ENCODE data around the gene ZCCHC17. TPM values are rescaled to one million over a fixed set of nuclear protein-coding genes. Genes with fewer than 3 reads are reported as not detected.
"Not testable (repeated sequence)": the region's sequence is repeated elsewhere in the genome, so short reads cannot be mapped to it uniquely, and the experiment has no call there.

Gene ZCCHC17
- total RNA-seq, 1 donor from 2014 or later: 50.1 TPM

DNA sequence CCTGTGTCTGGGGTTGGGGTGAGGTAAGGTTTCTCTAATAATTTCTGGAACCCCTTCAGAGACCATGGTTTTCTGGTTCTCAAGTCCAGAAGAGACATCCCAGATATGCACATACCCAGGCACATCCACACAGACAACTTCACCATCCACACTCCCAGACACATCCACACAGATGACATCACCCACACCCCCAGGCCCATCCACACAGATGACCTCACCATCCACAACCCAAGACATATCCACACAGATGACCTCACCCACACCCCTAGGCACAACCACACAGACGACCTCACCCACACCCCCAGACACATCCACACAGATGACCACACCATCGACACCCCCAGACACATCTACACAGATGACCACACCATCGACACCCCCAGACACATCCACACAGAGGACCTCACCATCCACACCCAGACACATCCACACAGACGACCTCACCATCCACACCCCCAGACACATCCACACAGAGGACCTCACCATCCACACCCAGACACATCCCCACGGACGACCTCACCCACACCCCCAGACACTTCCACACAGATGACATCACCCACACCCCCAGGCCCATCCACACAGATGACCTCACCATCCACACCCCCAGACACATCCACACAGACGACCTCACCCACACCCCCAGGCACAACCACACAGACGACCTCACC, 89.9 kb downstream of the ZCCHC17 start:
- not testable (repeated sequence) for DNase-seq (ENCODE audit: low spot score in 2 of 2); FAIRE-seq

DNA sequence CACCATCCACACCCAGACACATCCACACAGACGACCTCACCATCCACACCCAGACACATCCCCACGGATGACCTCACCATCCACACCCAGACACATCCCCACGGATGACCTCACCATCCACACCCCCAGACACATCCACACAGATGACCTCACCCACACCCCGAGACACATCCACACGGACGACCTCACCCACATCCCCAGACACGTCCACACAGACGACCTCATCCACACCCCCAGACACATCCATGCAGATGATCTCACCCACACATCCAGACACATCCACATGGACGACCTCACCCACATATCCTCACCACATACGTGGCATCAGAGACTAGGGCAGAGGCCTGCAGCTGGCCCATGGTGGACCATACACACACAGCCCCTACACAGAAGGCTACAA, 90.8 kb downstream of the ZCCHC17 start:
- FAIRE-seq: no peak
- DNase-seq (ENCODE audit: low spot score in 2 of 2): no peak

- FAIRE-seq (no peak), DNase-seq (ENCODE audit: low spot score in 2 of 2) (no peak)
Measured at GRCh38 chr1:31389616-31390015, 92.8 kb downstream of the ZCCHC17 start.

DNA sequence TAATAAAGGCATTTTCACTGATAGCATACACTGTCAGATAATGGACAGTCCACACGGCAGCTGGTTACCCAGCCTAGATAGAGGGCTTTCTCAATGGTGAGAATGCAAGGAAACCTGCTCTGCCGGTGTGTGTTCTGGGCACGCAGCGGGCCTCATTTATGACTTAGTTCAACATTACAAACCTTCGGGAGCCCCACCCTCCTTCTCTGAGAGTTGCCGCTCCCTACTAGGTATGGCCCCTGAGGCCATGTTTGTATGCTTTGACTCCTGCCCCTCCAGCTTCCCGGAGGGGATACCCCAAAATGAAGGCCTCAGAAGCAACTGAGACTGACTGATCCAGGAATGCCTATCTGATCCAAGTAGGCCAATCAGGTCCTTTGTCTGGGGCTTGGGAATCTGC, 93.2 kb downstream of the ZCCHC17 start:
- DNase-seq (ENCODE audit: low spot score in 2 of 2) (no peak), FAIRE-seq (no peak)

- FAIRE-seq (peak; percentile 66), DNase-seq (ENCODE audit: low spot score in 2 of 2) (no peak)
Measured at GRCh38 chr1:31393463-31393862, 96.6 kb downstream of the ZCCHC17 start.

DNA sequence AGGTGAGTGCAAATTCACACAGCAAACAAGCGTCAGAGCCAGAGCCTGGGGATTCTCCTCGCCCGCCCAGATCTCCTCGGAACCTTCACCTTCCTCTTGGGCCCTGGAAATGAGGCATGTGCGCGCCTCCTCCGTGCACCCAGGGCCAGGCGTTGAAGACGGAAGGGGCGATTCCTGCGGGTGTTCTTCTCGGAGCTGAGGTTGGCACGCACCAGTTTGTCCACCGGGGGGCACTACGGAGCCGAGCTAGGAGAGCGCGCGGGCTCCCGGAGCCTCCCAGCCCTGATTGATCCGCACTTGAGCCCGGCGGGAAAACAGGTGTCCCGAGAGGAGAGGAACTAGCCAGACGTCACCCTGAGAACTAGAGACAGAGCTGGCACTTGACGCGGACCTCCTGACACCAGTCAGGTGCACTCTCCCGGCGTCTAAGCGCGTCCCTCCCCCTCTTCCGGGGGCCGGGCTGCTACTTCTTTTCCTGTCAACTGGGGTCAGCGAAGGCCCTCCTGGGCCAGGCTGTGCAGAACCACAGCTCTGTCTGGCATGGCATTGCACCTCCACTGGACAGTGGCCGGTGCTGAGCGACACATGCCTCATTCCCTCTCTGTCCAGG, 97.9 kb downstream of the ZCCHC17 start:
- FAIRE-seq (no peak), DNase-seq (ENCODE audit: low spot score in 2 of 2) (peak in 1 of 2 donors; percentile 85)

GRCh38 chr1:31396633-31397351, 100.0 kb downstream of the ZCCHC17 start:
- FAIRE-seq: no peak

DNA sequence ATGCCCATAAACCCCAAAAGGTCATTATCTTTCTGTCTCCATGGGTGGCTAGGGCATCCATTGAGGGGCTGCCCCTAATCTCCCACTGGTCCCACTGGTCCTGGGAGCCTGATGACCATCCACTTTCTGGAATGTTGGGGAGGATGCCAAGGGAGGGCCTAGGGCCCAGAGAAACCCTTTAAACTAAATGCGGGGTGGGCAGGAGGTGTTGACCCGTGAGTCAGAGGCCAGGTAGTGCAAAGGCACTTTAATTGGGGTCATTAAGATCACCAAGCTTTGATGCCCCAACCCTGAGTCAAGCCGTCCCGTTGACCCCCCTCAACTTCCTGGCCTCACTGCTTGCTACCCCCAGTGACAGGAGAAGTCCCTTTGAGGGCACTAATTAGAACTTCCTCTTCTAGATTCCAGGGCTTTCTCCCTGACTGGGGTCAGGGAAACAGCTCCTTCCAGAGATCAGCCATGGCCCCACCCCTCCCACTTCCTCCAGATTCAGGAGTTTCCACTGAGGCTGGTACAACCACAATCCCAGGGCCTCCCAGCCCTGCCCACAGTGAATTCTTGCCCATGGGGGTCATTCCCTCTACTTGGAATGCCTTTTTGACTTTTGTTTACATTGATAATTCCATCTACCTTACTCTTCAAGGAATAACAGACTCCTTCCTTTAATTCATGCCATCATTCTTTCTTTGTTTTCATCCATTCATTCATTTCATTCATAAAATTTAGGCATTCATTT, 100.7 kb downstream of the ZCCHC17 start:
- FAIRE-seq (no peak), DNase-seq (ENCODE audit: low spot score in 2 of 2) (no peak)

More at GRCh38 chr1:31396633-31397351, 100.0 kb downstream of the ZCCHC17 start:
- no peak for DNase-seq (ENCODE audit: low spot score in 2 of 2)

DNA sequence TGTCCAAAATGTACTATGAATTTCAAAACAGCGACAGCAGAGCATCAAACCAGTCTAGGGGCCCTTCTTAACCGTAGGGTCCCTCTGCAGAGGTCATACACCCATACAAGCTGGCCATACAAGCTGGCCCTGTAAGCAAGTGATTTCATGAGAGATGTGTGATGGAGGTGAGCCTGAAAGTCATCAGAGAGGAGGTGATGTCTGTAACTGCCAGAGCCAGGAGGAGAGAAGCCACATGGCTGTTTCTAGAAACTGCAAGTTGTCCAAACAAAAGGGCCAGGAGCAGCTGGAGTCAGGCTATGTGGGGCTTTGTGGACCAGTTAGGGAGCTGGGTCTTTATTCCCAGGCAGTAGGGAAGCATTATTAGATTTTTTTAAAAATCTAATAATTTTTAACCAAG, 101.4 kb downstream of the ZCCHC17 start:
- DNase-seq (ENCODE audit: low spot score in 2 of 2) (no peak), FAIRE-seq (no peak)

GRCh38 chr1:31399976-31400375, 103.1 kb downstream of the ZCCHC17 start:
- DNase-seq (ENCODE audit: low spot score in 2 of 2) (no peak), FAIRE-seq (no peak)

DNA sequence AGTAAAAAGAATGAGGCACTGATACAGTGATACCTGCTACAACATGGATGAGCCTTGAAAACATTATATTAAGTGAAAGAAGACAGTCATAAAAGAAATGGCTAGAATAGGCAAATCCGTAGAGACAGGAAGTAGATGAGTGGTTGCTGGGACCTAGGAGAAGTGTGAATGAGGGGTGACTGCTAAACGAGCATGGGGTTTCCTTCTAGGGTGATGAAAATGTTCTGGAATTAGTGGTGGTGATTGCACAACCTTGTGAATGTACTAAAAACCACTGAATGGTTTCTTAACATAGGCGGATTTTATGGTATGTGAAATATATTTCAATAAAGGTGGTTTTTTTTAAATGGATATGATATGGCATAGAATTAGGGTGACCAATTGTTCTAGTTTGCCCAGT, 103.6 kb downstream of the ZCCHC17 start:
- DNase-seq (ENCODE audit: low spot score in 2 of 2) (no peak), FAIRE-seq (no peak)

- DNase-seq (ENCODE audit: low spot score in 2 of 2) (no peak), FAIRE-seq (no peak)
Measured at GRCh38 chr1:31401241-31401640, 104.4 kb downstream of the ZCCHC17 start.

DNA sequence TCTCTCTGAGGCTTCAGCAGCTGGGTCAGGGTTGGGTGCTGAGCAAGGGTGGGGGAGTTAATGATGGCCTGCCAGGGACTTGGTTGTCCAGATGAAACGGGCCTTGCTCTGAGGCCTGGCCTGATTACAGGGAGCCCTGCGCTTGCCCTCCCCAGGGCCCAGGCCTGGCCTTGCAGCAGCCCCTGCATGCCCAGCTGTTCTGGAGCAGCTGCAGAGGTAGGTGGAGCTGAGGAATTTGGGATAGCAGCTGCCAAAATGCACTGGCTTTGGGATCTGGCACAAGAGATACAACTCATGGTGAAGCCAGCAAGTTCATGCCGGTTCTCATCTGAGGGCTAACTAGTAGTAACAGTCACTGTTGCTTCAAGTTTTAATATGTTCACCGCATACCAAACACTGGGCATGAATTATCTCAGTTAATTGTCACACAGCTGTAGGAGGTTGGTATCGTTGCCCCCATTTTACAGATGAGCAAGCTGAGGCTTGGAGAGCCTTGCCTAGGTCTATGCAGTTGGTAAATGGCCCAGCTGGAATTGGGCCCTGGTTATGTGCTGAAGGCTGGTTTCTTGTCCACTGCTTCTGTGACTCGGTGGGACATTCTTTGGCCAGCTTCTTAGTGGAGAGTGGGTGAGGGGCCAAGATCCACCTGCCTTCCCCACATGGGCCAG, 108.9 kb downstream of the ZCCHC17 start:
- no peak for FAIRE-seq

DNA sequence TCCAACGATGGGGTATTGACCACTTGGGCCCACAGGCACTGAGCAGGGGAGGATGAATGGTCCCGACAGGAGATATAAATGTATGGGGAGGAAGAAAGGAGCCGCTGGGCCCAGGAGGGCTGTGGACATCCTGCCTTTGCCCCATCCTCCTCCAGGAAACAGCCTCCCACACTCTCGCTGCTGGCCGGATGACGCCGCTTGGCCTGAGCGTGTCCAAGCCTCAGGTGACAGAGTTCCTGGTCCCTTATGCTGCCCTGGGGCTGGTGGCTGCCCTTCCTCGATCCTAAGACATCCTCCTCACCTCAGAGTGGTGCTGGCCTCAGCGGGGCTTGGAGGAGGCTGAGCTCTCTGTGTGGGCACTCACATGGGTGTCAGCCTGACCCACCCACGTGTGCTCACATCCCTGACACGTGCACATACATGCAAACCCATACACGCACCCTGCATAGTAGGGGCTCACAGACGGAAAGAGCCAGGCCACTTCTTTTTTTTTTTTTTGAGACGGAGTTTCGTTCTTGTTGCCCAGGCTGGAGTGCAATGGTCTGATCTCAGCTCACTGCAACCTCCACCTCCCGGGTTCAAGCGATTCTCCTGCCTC, 110.3 kb downstream of the ZCCHC17 start:
- DNase-seq (ENCODE audit: low spot score in 2 of 2): no peak
- FAIRE-seq: no peak

More for the DNA sequence above, 108.9 kb downstream of the ZCCHC17 start:
- no peak for DNase-seq (ENCODE audit: low spot score in 2 of 2)

- FAIRE-seq (no peak), DNase-seq (ENCODE audit: low spot score in 2 of 2) (no peak)
Measured at GRCh38 chr1:31408788-31409318, 112.0 kb downstream of the ZCCHC17 start.

DNA sequence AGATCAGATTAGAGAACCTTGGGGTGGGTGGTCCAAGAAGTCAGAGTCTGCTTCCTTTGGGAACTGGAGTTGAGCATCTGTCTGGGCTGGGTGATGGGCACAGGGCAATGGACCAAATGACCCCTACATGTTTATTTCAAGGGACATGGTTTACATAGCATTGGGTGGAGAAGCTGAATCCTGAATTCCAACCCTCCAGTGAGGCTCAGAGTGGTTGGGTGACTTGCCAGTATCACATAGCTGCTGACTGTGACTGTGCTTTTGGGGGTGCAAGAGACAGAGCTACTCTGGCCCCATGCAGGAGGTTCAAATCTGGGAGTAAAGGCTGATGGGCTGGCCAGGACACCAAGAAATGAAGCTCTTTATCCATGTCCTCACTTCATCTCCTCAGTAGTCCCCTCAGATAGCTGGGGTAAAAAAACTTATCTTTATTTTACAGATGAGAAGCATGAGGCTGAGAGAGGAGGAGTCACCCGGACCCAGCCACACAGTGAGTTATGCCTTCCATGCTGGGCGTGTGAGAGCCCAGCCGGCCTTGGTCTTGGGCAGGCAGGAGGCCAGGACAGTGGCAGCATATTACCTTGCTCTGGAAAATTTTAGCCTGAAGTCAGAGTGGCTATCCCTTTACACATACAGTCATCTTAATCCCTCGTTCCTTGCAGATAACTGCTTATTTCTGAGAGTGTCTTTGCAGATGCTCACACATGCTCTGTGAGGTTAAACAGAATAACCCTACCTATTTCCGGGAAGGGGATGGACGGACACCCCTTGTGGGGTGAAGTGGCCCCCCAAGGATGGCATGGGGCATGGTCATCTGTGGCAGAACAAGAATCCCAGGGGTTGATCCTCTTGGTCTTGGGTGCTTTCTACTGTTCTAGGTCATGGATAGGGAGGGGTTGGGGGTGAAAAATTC, 113.4 kb downstream of the ZCCHC17 start:
- FAIRE-seq (no peak), DNase-seq (ENCODE audit: low spot score in 2 of 2) (no peak)

DNA sequence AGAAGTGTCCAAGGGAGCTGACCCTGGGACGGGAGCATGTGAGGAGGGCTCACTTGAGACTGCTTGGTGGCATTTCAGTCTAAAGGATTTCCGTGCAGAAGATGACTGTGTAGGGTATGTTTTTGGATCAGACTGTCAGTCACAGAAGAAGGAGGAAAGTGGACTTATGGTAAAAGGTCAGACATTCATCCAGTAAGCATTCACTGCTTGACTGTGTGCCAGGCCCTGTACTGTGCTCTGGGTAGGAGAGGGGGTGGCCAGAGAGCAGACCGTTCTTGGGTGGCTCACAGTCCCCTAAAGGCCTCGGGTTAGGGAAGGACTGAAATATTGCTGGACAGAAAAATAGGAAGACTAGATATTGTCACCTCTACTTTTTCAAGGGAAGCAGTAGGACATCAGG, 114.0 kb downstream of the ZCCHC17 start:
- DNase-seq (ENCODE audit: low spot score in 2 of 2) (no peak), FAIRE-seq (no peak)

GRCh38 chr1:31412205-31412604, 115.4 kb downstream of the ZCCHC17 start:
- no peak for FAIRE-seq

More at GRCh38 chr1:31412205-31412604, 115.4 kb downstream of the ZCCHC17 start:
- no peak for DNase-seq (ENCODE audit: low spot score in 2 of 2)
